HFFc6 (cell line): Measurements from ENCODE around the gene CLN5. TPM values are rescaled to one million over a fixed set of nuclear protein-coding genes. Genes with fewer than 3 reads are reported as not detected.

ENCODE experiments used
- DNase-seq: peaks from one replicate; pipeline ENCODE4 v3.0.0-alpha.2; 2018
- H3K27ac Mint-ChIP-seq: 2 replicates; pipeline ENCODE4 v1.8.0; 2020; ENCODE audit warnings: mild to moderate bottlenecking, mixed read lengths
- H3K27me3 Mint-ChIP-seq: 2 replicates; pipeline ENCODE4 v1.8.0; 2021; ENCODE audit warnings: mild to moderate bottlenecking, moderate library complexity, mixed read lengths; ENCODE audit not compliant: insufficient read depth
- H3K36me3 Mint-ChIP-seq: 2 replicates; pipeline ENCODE4 v1.8.0; 2021; ENCODE audit warnings: low read depth, mixed read lengths
- H3K4me1 Mint-ChIP-seq: 2 replicates; pipeline ENCODE4 v1.8.0; 2020; ENCODE audit warnings: low read depth, mixed read lengths
- H3K4me3 Mint-ChIP-seq: 2 replicates; pipeline ENCODE4 v1.8.0; 2020; ENCODE audit warnings: mild to moderate bottlenecking, moderate library complexity, mixed read lengths
- H3K9me3 Mint-ChIP-seq: 2 replicates; pipeline ENCODE4 v1.8.0; 2020; ENCODE audit warnings: mild to moderate bottlenecking, mixed read lengths
- CTCF ChIP-seq: fragments of 200-600 bp; sonication (generic); IDR thresholded peaks from 2 replicates; pipeline ENCODE4 v1.5.0; 2021; ENCODE audit warnings: antibody characterized with exemption, mild to moderate bottlenecking
- long read RNA-seq: library from polyadenylated mRNA; unstranded; transcript quantifications from one replicate; pipeline ENCODE4 v2.0.0, GENCODE V29; 2019
- total RNA-seq, 6 experiments: library from RNA; stranded (reverse); fragmentation: NEBNext Ultra II Directional; extraction: Animal tissue kit (Norgen Biotek cat#: 25700); gene quantifications; 2 replicates in 1 of 6; 3 replicates in 5 of 6; pipeline ENCODE4 v1.2.3, GENCODE V29; 2021

The CLN5 gene
- total RNA-seq: 10 to 100 TPM; 28.4 to 35.1 (median 29.8) TPM
- long read RNA-seq, full-length matches to known transcripts: 50 of 55 reads
- long read RNA-seq, partial matches to known transcripts: 5 of 55 reads
- long read RNA-seq, other reads (novel, unspliced or antisense): 0 of 55 reads

- peak; percentile 21; the same call in 1 of the 2 replicates for TF ChIP-seq CTCF
- H3K27ac Mint-ChIP-seq: peak within 1 kb of the TSS; percentile 97
- H3K27me3 Mint-ChIP-seq: peaks cover 8% of the 10 kb centered on the region
- H3K4me3 Mint-ChIP-seq: peak within 1 kb of the TSS; percentile 97
- DNase-seq: peak; percentile 91
- peaks cover 38% of the 10 kb centered on the region for H3K4me1 Mint-ChIP-seq
- no peaks in the 10 kb centered on the region for H3K9me3 Mint-ChIP-seq
- H3K36me3 Mint-ChIP-seq: peaks cover 12% of the 10 kb centered on the region
These were observed at the start of gene CLN5 for GRCh38 chr13:76991796-76992547. Gene CLN5 (plus strand): TSS chr13:76992081. CDS start chr13:76992099, 18 bp downstream.

- no peak for TF ChIP-seq CTCF
- Mint-ChIP-seq H3K36me3 (no peaks in the 10 kb centered on the region), H3K9me3 (no peaks in the 10 kb centered on the region), H3K4me1 (peaks cover 48% of the 10 kb centered on the region), H3K27ac (no peak overlapping the region), H3K4me3 (no peak overlapping the region), H3K27me3 (no peaks in the 10 kb centered on the region)
- DNase-seq: no peak
These were observed 49.5 kb upstream of the CLN5 start for GRCh38 chr13:76942363-76942762.

DNA sequence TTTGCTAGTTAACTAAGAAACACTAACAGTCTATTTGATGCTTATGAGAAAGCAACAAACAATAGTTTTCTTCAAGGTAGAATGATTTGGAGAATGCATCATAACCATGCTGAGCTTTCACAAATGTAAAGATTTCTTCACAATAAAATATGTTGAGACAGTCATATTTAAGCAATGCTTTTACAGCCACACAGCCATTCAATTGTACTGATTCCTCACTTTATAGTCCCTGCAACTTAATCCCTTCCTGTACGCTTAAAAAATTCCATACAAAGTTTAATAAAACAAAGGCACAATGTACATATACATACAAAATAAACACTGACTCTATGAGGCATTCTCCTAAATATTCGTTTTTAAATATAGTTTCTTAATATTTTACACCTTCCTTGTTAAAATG is 48.2 kb upstream of the CLN5 start:
- Mint-ChIP-seq H3K4me3 (no peak overlapping the region), H3K9me3 (no peaks in the 10 kb centered on the region), H3K27me3 (no peaks in the 10 kb centered on the region), H3K36me3 (no peaks in the 10 kb centered on the region), H3K27ac (no peak overlapping the region), H3K4me1 (peaks cover 42% of the 10 kb centered on the region)
- no peak for TF ChIP-seq CTCF
- DNase-seq: no peak

DNA sequence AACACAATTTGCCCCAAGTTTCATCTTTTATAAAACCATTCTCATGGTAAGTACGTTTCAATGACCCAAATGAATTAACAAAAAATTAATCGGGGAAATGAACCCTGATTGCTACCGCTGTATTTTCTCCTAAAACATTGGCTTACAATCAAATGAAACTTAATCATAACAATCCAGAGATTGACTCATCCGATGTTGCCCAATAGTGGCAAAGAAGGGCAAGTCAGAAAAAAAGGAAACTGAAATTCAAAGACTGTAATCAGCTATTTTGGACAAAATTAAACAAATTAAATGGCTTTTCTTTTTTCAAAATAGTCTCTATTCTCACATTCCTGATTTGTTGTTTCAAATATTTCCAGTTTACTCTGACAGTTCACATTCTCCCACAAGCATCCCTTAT is 47.4 kb upstream of the CLN5 start:
- no peak overlapping the region for H3K27ac Mint-ChIP-seq
- H3K4me3 Mint-ChIP-seq: no peak overlapping the region; the same call in 1 of the 2 replicates
- H3K36me3 Mint-ChIP-seq: no peaks in the 10 kb centered on the region
- no peak for TF ChIP-seq CTCF
- peaks cover 36% of the 10 kb centered on the region for H3K4me1 Mint-ChIP-seq
- H3K27me3 Mint-ChIP-seq: no peaks in the 10 kb centered on the region
- no peaks in the 10 kb centered on the region for H3K9me3 Mint-ChIP-seq
- DNase-seq: peak; percentile 49

- no peak for TF ChIP-seq CTCF
- Mint-ChIP-seq H3K4me3 (no peak within 1 kb of the TSS), H3K27me3 (peaks cover 5% of the 10 kb centered on the region), H3K36me3 (no peaks in the 10 kb centered on the region), H3K9me3 (no peaks in the 10 kb centered on the region; the same call in 1 of the 2 replicates), H3K4me1 (peaks cover 28% of the 10 kb centered on the region), H3K27ac (no peak within 1 kb of the TSS)
- DNase-seq: no peak
These were observed 43.7 kb upstream of the CLN5 start, which contains the start of gene ACOD1 for GRCh38 chr13:76948149-76948548. Gene ACOD1 (plus strand): TSS chr13:76948511. CDS start chr13:76948559, 48 bp downstream.
